ENCODE results near the gene ATP8B1. TPM values are rescaled to one million over a fixed set of nuclear protein-coding genes. Genes with fewer than 3 reads are reported as not detected.

The ATP8B1 gene
- total RNA-seq, 1 experiment from 2014 or later = 24.8 TPM

GRCh38 chr18:57846258-57846657 lies 43.1 kb upstream of the ATP8B1 start:
- peak; percentile 88 for DNase-seq
- Histone ChIP-seq H2AFZ (ENCODE audit: low read length) (no peak overlapping the region), H3K9me2 (replicated peaks; ENCODE audit: low read length) (no peaks in the 10 kb centered on the region), H3K27ac (ENCODE audit: low read length) (0 out of 2 replicates have a peak overlapping the region, but pooled peaks have one; percentile 13), H3F3A (ENCODE audit: low read length, unreplicated experiment) (no peaks in the 10 kb centered on the region), H3K4me2 (ENCODE audit: low read length) (peak overlapping the region; percentile 45), H3K9me3 (ENCODE audit: low read length) (no peaks in the 10 kb centered on the region), H3K9ac (ENCODE audit: low read length) (no peak overlapping the region), H3K4me1 (ENCODE audit: insufficient read depth, low read length) (peaks cover 19% of the 10 kb centered on the region), H3K36me3 (ENCODE audit: low read depth, low read length) (no peaks in the 10 kb centered on the region), H3K27me3 (ENCODE audit: low read length) (no peaks in the 10 kb centered on the region), H3K79me2 (ENCODE audit: low read length) (no peaks in the 10 kb centered on the region), H4K20me1 (ENCODE audit: low read length) (no peaks in the 10 kb centered on the region), H3K4me3 (ENCODE audit: low read length) (no peak overlapping the region)
- CTCF ChIA-PET = interaction anchor here (0.5 to 0.7 kb wide), 3 partner anchors 129 to 329 kb away, joined by 3 to 5 read pairs (median 3); no protein-coding TSS in a partner anchor
- TF ChIP-seq CTCF (conservative IDR thresholded peaks at IDR 0.05; ENCODE audit: low read depth, low read length) = no peak
- no peak for TF ChIP-seq EZH2phosphoT487 (IDR thresholded peaks at IDR 0.05; ENCODE audit: borderline replicate concordance, low read length)
- TF ChIP-seq EZH2 (IDR thresholded peaks at IDR 0.05; ENCODE audit: low read length, unreplicated experiment) = no peak
- ATAC-seq = peak; percentile 98
- BruUV-seq (replicated peaks) = no TSS peak
- POLR2A ChIA-PET (ENCODE audit: unreplicated experiment) = interaction anchor here (0.6 kb wide), 1 partner anchor 175 kb away, joined by 4 read pairs; no protein-coding TSS in a partner anchor
- intact Hi-C loops (cut with micrococcal nuclease) = no loop called here

- intact Hi-C loops (cut with micrococcal nuclease) = no loop called here
- H3K36me3 ChIP-seq (ENCODE audit: low read depth, low read length) = no peaks in the 10 kb centered on the region
- ChIA-PET CTCF (no interaction called here), POLR2A (ENCODE audit: unreplicated experiment) (interaction anchor here (0.6 kb wide), 2 partner anchors 11 to 175 kb away, joined by 4 to 5 read pairs; no protein-coding TSS in a partner anchor)
- H3K27me3 ChIP-seq (ENCODE audit: low read length) = no peaks in the 10 kb centered on the region
- H4K20me1 ChIP-seq (ENCODE audit: low read length) = no peaks in the 10 kb centered on the region
- ATAC-seq (peak; percentile 55), DNase-seq (no peak)
- no peaks in the 10 kb centered on the region for H3F3A ChIP-seq (ENCODE audit: low read length, unreplicated experiment)
- H3K9me3 ChIP-seq (ENCODE audit: low read length) = no peaks in the 10 kb centered on the region
- no peak overlapping the region for H3K4me3 ChIP-seq (ENCODE audit: low read length)
- H3K27ac ChIP-seq (ENCODE audit: low read length) = 0 out of 2 replicates have a peak overlapping the region, but pooled peaks have one; percentile 13
- H3K4me1 ChIP-seq (ENCODE audit: insufficient read depth, low read length) = peaks cover 19% of the 10 kb centered on the region
- no peak overlapping the region for H3K9ac ChIP-seq (ENCODE audit: low read length)
- H2AFZ ChIP-seq (ENCODE audit: low read length) = no peak overlapping the region
- no TSS peak for BruUV-seq (replicated peaks)
- peak overlapping the region; percentile 45 for H3K4me2 ChIP-seq (ENCODE audit: low read length)
- H3K9me2 ChIP-seq (replicated peaks; ENCODE audit: low read length) = no peaks in the 10 kb centered on the region
- H3K79me2 ChIP-seq (ENCODE audit: low read length) = no peaks in the 10 kb centered on the region
- TF ChIP-seq EZH2 (IDR thresholded peaks at IDR 0.05; ENCODE audit: low read length, unreplicated experiment) (no peak), CTCF (conservative IDR thresholded peaks at IDR 0.05; ENCODE audit: low read depth, low read length) (no peak)
Measured at GRCh38 chr18:57845605-57846074, 42.5 kb upstream of the ATP8B1 start.

- DNase-seq (no peak), ATAC-seq (no peak)
- H3K9me2 ChIP-seq (replicated peaks; ENCODE audit: low read length) = no peaks in the 10 kb centered on the region
- ChIA-PET CTCF (no interaction called here), POLR2A (ENCODE audit: unreplicated experiment) (no interaction called here)
- H3K36me3 ChIP-seq (ENCODE audit: low read depth, low read length) = no peaks in the 10 kb centered on the region
- H3K4me2 ChIP-seq (ENCODE audit: low read length) = no peak overlapping the region
- H3K27ac ChIP-seq (ENCODE audit: low read length) = no peak overlapping the region
- H3K27me3 ChIP-seq (ENCODE audit: low read length) = no peaks in the 10 kb centered on the region
- TF ChIP-seq EZH2phosphoT487 (IDR thresholded peaks at IDR 0.05; ENCODE audit: borderline replicate concordance, low read length) (no peak), CTCF (conservative IDR thresholded peaks at IDR 0.05; ENCODE audit: low read depth, low read length) (no peak), EZH2 (IDR thresholded peaks at IDR 0.05; ENCODE audit: low read length, unreplicated experiment) (no peak)
- H3K4me3 ChIP-seq (ENCODE audit: low read length) = no peak overlapping the region
- H4K20me1 ChIP-seq (ENCODE audit: low read length) = no peaks in the 10 kb centered on the region
- H3F3A ChIP-seq (ENCODE audit: low read length, unreplicated experiment) = no peaks in the 10 kb centered on the region
- intact Hi-C loops (cut with micrococcal nuclease) = no loop called here
- BruUV-seq (replicated peaks) = no TSS peak
- peaks cover 32% of the 10 kb centered on the region for H3K4me1 ChIP-seq (ENCODE audit: insufficient read depth, low read length)
- no peaks in the 10 kb centered on the region for H3K9me3 ChIP-seq (ENCODE audit: low read length)
- no peak overlapping the region for H3K9ac ChIP-seq (ENCODE audit: low read length)
- no peak overlapping the region for H2AFZ ChIP-seq (ENCODE audit: low read length)
- no peaks in the 10 kb centered on the region for H3K79me2 ChIP-seq (ENCODE audit: low read length)
Measured at GRCh38 chr18:57844319-57844718, 41.2 kb upstream of the ATP8B1 start.
